Activated naive CD4-positive, alpha-beta T cell (primary cell): ENCODE data around the gene MTF1.

Experiments used
- DNase-seq, 4 experiments: peaks; one replicate each; lab custom pipeline; 2025; lab: John Stamatoyannopoulos, UW

The MTF1 gene

DNA sequence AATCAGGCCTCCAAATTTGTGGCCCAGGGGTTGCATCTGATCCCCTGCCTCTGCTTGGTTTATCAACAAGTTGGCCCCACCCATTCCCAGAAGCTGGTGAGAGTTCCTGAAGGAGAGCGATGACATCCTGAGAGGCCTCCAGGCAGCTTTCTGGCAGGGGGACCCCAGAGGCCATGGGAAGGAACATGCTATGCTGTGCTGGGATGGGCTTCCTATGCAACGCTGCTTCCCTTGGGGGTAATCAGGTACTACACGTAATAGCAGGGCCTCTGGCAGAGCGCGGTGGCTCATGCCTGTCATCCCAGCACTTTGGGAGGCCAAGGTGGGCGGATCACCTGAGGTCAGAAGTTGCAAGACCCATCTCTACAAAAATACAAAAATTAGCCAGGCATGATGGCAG lies 8.4 kb upstream of the MTF1 start:
- no peak for DNase-seq

- DNase-seq: no peak
Observed at GRCh38 chr1:37866491-37866890, 7.1 kb upstream of the MTF1 start.

GRCh38 chr1:37865348-37866120 lies 6.1 kb upstream of the MTF1 start:
- no peak for DNase-seq

GRCh38 chr1:37862330-37862729 lies 2.9 kb upstream of the MTF1 start:
- no peak for DNase-seq

- DNase-seq: no peak
Observed at GRCh38 chr1:37861151-37861550, 1.8 kb upstream of the MTF1 start.

DNA sequence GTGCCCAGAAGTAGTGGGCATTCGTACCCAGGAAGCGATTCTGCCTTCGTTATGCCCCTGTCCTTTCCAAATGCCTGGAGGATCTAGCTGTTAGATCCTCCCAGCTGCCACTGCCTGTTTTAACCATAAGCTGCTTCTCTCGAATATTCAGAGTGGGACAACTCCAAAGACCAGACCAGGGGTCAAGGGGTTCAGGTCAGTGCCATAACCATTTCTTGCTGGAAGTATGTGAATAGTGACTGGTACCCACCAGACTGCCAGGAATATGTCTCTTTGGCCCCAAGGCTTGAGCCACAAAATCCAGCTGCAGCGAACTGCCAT lies 914 bp upstream of the MTF1 start:
- DNase-seq: no peak

DNA sequence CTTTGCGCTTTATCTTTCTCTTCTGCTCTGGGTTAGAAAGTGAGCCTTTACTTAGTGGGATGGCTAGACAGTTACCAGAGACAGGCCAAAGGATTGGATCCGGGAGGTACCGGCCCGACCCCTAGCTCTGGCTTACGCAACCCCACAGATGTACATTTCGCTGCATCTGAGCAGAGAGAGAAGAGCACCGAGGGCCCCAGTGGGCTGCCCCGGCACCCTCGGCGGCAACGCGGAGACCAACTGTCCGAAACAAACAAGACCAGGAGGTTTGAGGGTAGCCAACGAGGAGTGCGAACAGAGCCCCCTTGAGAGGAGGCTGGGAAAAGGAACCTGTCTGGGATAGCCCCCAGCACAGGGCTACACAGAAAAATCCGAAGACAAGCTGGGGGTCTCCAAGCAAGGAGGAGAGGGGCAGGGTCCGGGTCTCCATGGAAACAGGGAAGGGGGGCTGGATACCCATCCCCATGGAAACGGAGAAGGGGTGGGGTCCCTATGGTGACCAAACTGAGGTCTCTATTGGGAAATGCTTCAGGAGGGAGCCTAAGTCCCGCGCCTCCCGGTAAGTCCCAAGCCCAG lies 373 bp downstream of the MTF1 start:
- no peak for DNase-seq

GRCh38 chr1:37854406-37854805 lies 5.0 kb downstream of the MTF1 start:
- DNase-seq: no peak

GRCh38 chr1:37853157-37853556 lies 6.2 kb downstream of the MTF1 start:
- DNase-seq: no peak

- no peak for DNase-seq
Observed at GRCh38 chr1:37851782-37852210, 7.6 kb downstream of the MTF1 start.

DNA sequence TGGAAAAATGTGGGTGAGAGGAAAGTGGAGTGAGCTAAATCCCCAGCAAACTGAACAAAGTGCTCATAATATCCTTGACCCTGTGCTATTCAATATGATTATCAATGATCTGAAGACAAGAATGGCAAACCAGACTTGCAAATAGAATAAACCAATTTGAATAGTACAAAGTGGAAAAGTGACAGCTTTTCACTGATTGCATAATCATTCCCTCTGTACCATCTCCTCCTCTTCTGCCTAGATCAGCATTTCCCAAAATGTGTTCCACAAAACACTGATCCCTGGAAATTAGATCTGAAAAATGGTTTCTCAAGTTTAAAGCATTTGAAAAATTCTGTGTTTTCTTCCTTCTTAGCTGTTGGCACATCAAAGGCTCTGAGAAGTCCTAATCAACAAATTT lies 8.1 kb downstream of the MTF1 start:
- no peak for DNase-seq

- no peak for DNase-seq
Observed at GRCh38 chr1:37850352-37850955, 8.9 kb downstream of the MTF1 start.

GRCh38 chr1:37849480-37849879 lies 9.9 kb downstream of the MTF1 start:
- no peak for DNase-seq

GRCh38 chr1:37846647-37847339 lies 12.6 kb downstream of the MTF1 start:
- no peak for DNase-seq

GRCh38 chr1:37845786-37846185 lies 13.6 kb downstream of the MTF1 start:
- DNase-seq: no peak

DNA sequence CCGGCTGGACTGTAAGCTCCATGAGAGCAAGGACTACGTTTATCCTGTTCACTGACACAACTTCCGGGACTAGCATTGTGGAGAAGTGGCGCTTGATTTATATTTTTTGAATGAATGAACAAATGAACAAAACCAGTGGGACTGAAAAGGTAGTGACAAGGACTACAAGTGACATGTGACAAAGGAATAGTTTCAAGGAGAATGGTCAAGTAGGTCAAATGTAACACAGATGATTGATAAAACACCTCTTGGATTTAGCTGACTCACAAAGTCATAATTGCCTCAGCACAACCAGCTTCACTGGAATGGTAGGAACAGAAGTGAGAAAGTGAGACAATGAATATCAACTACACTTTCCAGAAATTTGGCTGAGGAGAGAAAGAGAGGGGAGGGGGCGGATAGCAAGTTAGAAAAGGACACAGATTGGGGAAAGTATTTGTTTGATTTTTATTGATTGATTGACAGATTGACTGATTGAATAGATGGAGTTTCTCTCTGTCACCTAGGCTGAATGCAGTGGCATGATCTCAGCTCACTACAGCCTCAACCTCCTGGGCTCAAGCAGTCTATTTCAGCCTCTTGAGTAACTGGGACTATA lies 14.2 kb downstream of the MTF1 start:
- DNase-seq: no peak

GRCh38 chr1:37844536-37844935 lies 14.9 kb downstream of the MTF1 start:
- DNase-seq: no peak

DNA sequence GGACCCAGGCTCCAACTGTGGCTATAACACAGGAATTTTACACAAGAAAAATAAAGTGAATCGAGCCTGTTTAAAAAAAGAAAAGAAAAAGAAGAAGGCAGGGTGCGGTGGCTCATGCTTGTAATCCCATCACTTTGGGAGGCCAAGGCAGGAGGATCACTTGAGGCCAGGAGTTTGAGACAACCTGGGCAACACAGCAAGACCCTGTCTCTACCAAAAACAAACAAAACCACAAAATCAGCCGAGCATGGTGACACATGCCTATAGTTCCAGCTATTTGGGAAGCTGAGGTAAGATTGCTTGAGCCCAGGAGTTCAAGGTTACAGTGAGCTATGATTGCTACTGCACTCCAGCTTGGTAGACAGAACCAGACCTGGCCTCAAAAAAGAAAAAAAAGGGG lies 17.7 kb downstream of the MTF1 start:
- DNase-seq: no peak

DNA sequence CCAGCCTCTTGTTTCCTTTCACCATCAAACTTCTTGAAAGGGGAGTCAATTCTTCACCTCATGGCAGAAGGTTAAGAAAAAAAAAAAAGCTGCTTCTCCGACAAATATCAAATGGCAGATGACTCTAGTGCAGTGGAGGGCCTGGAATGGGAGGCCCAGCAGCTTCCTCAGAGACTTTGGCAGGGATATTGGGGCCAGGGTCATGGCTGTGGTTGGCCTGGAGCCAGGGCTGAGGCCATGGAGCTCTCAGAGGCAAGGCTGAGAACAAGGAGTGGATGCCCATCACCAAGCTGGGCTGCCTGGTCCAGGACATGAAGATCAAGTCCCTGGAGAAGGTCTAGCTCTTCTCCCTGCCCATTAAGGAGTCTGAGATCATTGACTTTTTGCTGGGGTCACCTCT lies 18.7 kb downstream of the MTF1 start:
- no peak for DNase-seq

GRCh38 chr1:37839676-37840075 lies 19.7 kb downstream of the MTF1 start:
- DNase-seq: no peak

DNA sequence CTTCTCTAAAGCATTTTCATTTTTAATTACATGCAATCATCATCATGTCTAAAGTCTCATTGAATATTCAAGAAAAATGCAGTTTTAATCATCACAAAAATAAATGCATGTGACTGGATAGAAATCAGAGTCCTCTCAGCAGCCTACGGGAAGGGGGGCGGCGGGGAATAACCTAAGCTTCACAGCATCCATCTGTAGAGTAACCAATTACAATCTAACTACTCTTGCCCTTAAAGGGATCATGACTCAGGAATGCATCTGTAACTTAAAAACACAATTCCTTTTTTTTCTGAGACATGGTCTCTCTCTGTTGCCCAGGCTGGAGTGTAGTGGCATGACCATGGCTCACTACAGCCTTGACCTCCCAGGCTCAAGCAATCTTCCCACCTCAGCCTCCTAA lies 22.6 kb downstream of the MTF1 start:
- no peak for DNase-seq

DNA sequence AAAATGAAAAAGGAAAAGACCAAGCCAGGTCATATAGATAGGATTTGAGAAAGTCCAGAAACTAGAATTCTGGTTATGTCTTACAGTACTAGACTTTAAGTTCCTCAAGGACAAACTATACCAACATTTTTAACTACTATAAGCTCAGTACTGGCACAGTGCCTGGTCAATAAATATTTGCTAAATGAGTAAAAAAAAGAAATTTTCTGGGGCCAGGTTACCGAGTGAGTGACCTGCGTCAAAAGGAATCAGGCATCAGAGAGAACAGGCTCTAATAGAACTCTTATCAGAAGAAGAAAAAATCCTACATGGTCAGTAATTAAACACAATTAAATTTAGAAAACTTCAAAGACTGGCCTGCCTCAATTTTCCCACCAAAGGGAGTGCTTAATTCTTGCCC lies 27.6 kb downstream of the MTF1 start:
- DNase-seq: no peak

DNA sequence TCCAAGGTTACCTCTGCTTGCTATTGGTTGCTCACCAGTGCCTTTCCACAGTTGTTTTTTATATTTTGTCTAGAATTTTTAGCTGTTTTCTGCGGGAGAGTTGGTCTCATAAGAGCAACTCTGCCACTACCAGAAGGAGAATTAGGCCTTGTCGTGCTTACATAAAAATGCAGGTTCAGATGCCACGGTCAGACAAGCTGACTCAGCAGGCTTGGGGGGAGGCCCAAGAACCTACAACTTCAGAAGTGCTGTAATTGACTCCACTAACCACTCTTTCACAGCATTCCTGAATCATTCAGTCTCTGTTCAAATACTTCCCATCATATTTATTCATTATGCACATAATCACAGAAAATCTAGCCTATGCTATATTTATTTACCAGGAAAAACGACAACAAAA lies 28.3 kb downstream of the MTF1 start:
- no peak for DNase-seq
